ENCODE data around the gene PFDN6. TPM values are rescaled to one million over a fixed set of nuclear protein-coding genes. Genes with fewer than 3 reads are reported as not detected.

Gene PFDN6
- total and polyA plus RNA-seq, 9 of the 15 experiments (the other 6 are each of a cell fraction or from before 2014, with no cell fraction given): 6.8 to 475 (median 216) TPM

GRCh38 chr6:33299237-33299944 is 10.0 kb downstream of the PFDN6 start (continued):
- TF ChIP-seq E2F4 (CRISPR knock-in tag; IDR thresholded peaks at IDR 0.05; ENCODE audit: low read depth) (no peak), SREBF2 (CRISPR knock-in tag; IDR thresholded peaks at IDR 0.05) (no peak), MED1 (CRISPR knock-in tag; IDR thresholded peaks at IDR 0.05; ENCODE audit: borderline replicate concordance) (no peak), ARID4B (CRISPR knock-in tag; IDR thresholded peaks at IDR 0.05) (peak; percentile 69), C11orf30 (IDR thresholded peaks at IDR 0.05; ENCODE audit: low read depth) (peak; percentile 41), SNAPC5 (CRISPR knock-in tag; IDR thresholded peaks at IDR 0.05) (no peak), XRCC5 (IDR thresholded peaks at IDR 0.05; ENCODE audit: low read depth, low read length) (peak; percentile 69; the same call in 1 of the 2 replicates), ZFP36 (IDR thresholded peaks at IDR 0.05; ENCODE audit: low read depth, low read length, partially characterized antibody) (no peak), ZKSCAN8 (CRISPR knock-in tag; IDR thresholded peaks at IDR 0.05) (no peak), SMARCB1 (IDR thresholded peaks at IDR 0.05; ENCODE audit: insufficient read length, low read depth) (no peak), KDM5B (IDR thresholded peaks at IDR 0.05; ENCODE audit: insufficient replicate concordance, low read depth, low read length) (peak; percentile 95), ZBTB49 (CRISPR knock-in tag; IDR thresholded peaks at IDR 0.05; ENCODE audit: borderline replicate concordance) (peak; percentile 60; the same call in 1 of the 2 replicates), ASH1L (IDR thresholded peaks at IDR 0.05; ENCODE audit: borderline replicate concordance, low read depth, partially characterized antibody) (no peak), MCM3 (IDR thresholded peaks at IDR 0.05) (no peak), TEAD2 (tag; IDR thresholded peaks at IDR 0.05) (no peak), CSDE1 (IDR thresholded peaks at IDR 0.05) (no peak), RAD21 (CRISPR knock-in tag; conservative IDR thresholded peaks at IDR 0.05 in 1 of 2, IDR thresholded peaks at IDR 0.05 in 1 of 2) (peak; percentile 68 to 69), RAD51 (IDR thresholded peaks at IDR 0.05; ENCODE audit: borderline replicate concordance, low read depth) (no peak)

Data from K562 (cell line).